ENCODE measurements around the gene NOA1.

Gene NOA1

DNA sequence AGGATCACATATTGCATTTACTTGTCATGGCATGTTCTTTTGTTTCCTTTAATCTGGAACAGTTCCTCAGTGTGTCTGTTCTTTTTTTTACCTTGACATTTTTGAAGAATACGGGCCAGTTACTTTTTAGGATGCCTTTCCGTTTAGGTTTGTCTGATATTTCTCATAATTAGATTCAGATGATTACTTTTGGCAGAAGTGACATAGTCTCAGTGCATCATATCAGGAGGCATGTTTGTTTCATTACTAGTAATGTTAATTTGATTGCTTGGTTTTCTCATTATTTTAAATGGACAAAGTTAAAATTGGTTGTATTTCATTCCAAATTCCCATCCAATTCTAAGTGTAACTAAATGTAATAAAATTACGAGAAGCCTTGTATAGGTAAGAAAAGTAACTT is 9.5 kb upstream of the NOA1 start:
- Histone ChIP-seq H3K9ac (ENCODE audit: insufficient read length) (no peak overlapping the region), H3K27ac (no peak overlapping the region), H3K36me3 (ENCODE audit: insufficient read depth, low read length) (peaks cover 72% of the 10 kb centered on the region), H3K4me3 (no peak overlapping the region), H3K9me3 (ENCODE audit: low read depth, low read length) (no peaks in the 10 kb centered on the region)
- DNase-seq (ENCODE audit: low read depth, low spot score), result no peak
- TF ChIP-seq FOXP2 (optimal IDR thresholded peaks at IDR 0.05; ENCODE audit: control extremely low read depth, extremely low read length, insufficient read depth), result no peak
- no peak for TF ChIP-seq POLR2AphosphoS5 (IDR thresholded peaks at IDR 0.05; ENCODE audit: borderline replicate concordance, low read depth, low read length)
- TF ChIP-seq EZH2 (IDR thresholded peaks at IDR 0.05), result no peak

DNA sequence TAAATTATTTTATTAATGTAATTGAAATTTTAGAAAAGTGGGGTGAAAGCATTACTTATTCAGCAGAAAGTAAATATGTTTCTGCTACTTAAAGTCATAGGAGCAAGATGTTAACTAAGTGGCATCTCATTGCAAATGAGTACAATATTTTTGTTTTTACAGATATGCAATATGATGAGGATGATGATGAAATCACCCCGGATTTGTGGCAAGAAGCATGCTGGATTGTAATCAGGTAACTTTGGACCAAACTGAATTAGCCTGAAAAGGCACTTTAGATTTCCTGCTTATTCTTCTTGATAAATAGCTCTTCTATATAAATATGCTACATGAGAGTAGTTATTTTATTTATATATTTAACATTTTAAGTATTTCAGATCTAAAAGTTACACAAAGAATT is 8.8 kb upstream of the NOA1 start:
- Histone ChIP-seq H3K36me3 (ENCODE audit: insufficient read depth, low read length) (peaks cover 72% of the 10 kb centered on the region), H3K27ac (no peak overlapping the region), H3K9me3 (ENCODE audit: low read depth, low read length) (no peaks in the 10 kb centered on the region), H3K4me3 (no peak overlapping the region), H3K9ac (ENCODE audit: insufficient read length) (no peak overlapping the region)
- DNase-seq (ENCODE audit: low read depth, low spot score), result no peak
- no peak for TF ChIP-seq POLR2AphosphoS5 (IDR thresholded peaks at IDR 0.05; ENCODE audit: borderline replicate concordance, low read depth, low read length)
- no peak for TF ChIP-seq FOXP2 (optimal IDR thresholded peaks at IDR 0.05; ENCODE audit: control extremely low read depth, extremely low read length, insufficient read depth)
- TF ChIP-seq EZH2 (IDR thresholded peaks at IDR 0.05), result no peak

DNA sequence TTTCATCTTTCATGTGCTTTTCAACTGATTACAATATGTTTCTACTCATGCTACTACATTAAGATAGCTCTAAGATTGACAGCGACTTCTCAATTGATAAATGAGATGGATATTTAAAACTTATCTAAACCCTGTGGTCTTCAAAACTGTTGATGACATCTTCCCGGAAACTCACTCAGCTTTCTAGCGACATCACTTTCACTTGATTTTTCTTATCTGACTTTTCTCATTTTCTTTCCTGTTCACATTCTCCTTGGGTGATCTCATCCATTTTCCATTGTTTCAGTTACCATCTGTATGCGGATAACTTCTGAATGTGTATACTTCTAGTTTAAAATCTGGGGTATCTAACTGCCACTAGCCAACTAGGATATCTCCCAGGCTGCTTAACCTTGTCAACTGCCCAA is 4.4 kb upstream of the NOA1 start:
- no peak overlapping the region for H3K9ac ChIP-seq (ENCODE audit: insufficient read length)

DNA sequence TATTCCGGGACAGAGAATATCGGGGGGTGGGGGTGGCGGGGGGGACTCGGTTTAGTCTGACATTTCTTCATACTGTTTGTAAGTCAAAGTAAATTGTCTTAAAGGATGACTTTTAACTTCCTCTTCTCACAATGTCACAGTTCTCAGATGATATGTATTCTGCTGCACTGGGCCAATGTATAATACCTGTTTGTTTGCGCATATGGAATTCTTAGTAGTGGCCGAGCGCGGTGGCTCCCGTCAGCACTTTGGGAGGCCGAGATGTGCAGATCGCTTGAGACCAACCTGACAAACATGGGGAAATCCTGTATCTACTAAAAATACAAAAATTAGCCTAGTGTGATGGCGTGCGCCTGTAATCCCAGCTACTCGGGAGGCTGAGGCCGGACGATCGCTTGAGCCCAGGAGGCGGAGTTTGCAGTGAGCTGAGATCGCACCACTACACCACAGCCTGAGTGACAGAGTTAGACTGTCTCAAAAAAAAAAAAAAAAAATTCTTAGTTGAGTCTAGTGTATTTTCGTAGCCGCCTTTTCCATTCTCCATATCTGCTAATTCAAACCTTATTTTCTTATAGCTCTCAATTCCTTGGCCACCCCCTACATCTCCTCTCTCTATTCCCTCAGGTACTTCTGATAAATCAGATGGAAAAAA is 2.1 kb upstream of the NOA1 start:
- Histone ChIP-seq H3K4me3 (peak overlapping the region; percentile 91), H3K27ac (peak overlapping the region; percentile 96; the same call in 1 of the 2 replicates), H3K9ac (ENCODE audit: insufficient read length) (peak overlapping the region; percentile 93), H3K9me3 (ENCODE audit: low read depth, low read length) (no peaks in the 10 kb centered on the region), H3K36me3 (ENCODE audit: insufficient read depth, low read length) (peaks cover 25% of the 10 kb centered on the region)
- TF ChIP-seq EZH2 (IDR thresholded peaks at IDR 0.05) (no peak), FOXP2 (optimal IDR thresholded peaks at IDR 0.05; ENCODE audit: control extremely low read depth, extremely low read length, insufficient read depth) (no peak), POLR2AphosphoS5 (IDR thresholded peaks at IDR 0.05; ENCODE audit: borderline replicate concordance, low read depth, low read length) (no peak)
- DNase-seq (ENCODE audit: low read depth, low spot score), result no peak

More for the DNA sequence above, 4.4 kb upstream of the NOA1 start:
- Histone ChIP-seq H3K9me3 (ENCODE audit: low read depth, low read length) (no peaks in the 10 kb centered on the region), H3K4me3 (peak overlapping the region; percentile 18; the same call in 1 of the 2 replicates), H3K36me3 (ENCODE audit: insufficient read depth, low read length) (peaks cover 37% of the 10 kb centered on the region), H3K27ac (no peak overlapping the region)
- DNase-seq (ENCODE audit: low read depth, low spot score), result no peak
- TF ChIP-seq EZH2 (IDR thresholded peaks at IDR 0.05) (no peak), FOXP2 (optimal IDR thresholded peaks at IDR 0.05; ENCODE audit: control extremely low read depth, extremely low read length, insufficient read depth) (no peak)

DNA sequence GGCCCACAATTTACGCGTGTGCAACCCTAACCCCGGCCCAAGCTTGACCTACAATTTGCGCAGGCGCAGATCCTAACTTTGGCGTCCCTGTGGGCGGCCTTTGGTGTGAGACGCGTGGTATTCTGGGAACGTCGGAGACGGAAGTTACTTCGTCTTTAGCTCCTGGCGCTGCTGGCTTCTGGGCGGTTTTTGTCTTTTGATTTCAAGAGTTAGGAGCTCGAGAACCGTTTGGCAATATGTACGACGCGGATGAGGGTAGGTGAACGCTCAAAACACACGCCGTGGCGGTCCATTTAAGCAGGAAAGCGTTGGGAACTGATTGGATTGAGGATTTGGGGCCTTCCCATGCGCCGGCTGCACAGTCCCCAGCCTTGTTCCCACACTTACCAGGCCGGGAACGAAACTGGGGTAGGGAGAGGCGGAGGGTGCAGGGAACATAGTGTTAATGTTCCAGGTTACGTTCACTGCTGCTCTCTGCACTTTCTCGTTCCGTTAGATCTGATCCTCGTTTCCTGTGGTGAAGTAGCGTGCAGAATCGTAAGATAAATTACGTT is 1.4 kb upstream of the NOA1 start, which contains the start of gene POLR2B:
POLR2B (plus strand) TSS at position 147 of the 554 bp plus-strand sequence; CDS start at position 237, 90 bp downstream.
- TF ChIP-seq FOXP2 (optimal IDR thresholded peaks at IDR 0.05; ENCODE audit: control extremely low read depth, extremely low read length, insufficient read depth) (peak; percentile 73), POLR2AphosphoS5 (IDR thresholded peaks at IDR 0.05; ENCODE audit: borderline replicate concordance, low read depth, low read length) (peak; percentile 99), EZH2 (IDR thresholded peaks at IDR 0.05) (no peak)
- H3K36me3 ChIP-seq (ENCODE audit: insufficient read depth, low read length), result peaks cover 28% of the 10 kb centered on the region
- H3K9me3 ChIP-seq (ENCODE audit: low read depth, low read length), result no peaks in the 10 kb centered on the region
- H3K9ac ChIP-seq (ENCODE audit: insufficient read length), result peak within 1 kb of the TSS; percentile 93
- peak within 1 kb of the TSS; percentile 96 for H3K27ac ChIP-seq
- peak; percentile 66 for DNase-seq (ENCODE audit: low read depth, low spot score)
- H3K4me3 ChIP-seq, result peak within 1 kb of the TSS; percentile 91

DNA sequence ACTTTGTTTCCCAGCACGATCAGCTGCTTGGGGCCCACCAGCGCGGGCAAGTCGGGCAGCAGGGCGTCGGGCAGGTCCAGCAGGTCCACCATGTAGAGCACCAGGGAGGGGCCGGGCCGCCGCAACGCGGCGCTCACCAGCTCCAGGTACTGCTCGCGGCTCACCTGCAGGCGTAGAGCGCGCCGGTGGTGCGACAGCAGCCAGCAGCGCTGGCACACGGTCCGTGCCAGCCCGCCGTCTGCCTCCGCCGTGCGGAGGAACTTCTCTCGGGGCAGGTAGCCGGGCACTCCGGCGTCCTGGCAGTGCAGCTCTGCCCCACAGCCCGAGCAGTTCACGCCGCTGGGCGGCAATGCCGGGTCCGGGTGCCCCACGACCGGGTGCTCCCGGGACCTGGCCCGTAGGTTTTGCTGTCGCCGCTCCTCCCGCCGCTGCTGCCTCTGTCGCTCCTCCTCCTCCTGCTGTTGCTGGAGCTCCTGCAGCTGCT is 527 bp downstream of the NOA1 start:
- Histone ChIP-seq H3K27ac (no peak overlapping the region), H3K36me3 (ENCODE audit: insufficient read depth, low read length) (peaks cover 43% of the 10 kb centered on the region), H3K4me3 (peak overlapping the region; percentile 91), H3K9ac (ENCODE audit: insufficient read length) (peak overlapping the region; percentile 93), H3K9me3 (ENCODE audit: low read depth, low read length) (peaks cover 3% of the 10 kb centered on the region; the same call in 1 of the 2 replicates)
- DNase-seq (ENCODE audit: low read depth, low spot score), result no peak
- TF ChIP-seq FOXP2 (optimal IDR thresholded peaks at IDR 0.05; ENCODE audit: control extremely low read depth, extremely low read length, insufficient read depth) (no peak), POLR2AphosphoS5 (IDR thresholded peaks at IDR 0.05; ENCODE audit: borderline replicate concordance, low read depth, low read length) (no peak), EZH2 (IDR thresholded peaks at IDR 0.05) (no peak)

DNA sequence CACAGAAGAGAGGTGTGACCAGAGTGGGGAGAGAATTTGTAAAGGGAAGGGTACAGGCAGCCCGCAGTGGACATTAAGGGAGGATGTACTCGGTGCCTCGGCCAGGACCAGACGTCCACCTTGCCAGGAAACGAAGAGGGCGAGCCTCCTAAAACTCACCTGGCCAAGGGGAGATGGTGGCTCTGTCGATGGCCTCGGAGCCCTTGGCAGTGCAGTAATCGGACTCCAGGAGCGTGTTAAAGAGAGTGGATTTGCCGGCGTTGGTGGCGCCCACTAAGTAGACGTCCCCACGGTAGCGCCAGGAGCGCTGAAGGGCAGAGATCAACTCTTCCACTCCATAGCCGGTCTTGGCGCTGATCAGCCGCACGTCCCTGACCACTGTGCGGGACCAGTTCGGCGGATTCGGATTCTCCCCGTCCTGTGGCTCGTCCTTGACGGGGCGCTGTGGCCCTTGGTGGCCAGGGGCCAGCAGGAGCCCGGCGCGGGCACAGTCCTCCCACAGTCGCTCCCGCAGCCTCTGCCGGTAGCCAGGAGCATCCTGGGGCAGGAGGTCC is 1.0 kb downstream of the NOA1 start:
- H3K27ac ChIP-seq, result no peak overlapping the region
- peak overlapping the region; percentile 93 for H3K9ac ChIP-seq (ENCODE audit: insufficient read length)
- TF ChIP-seq EZH2 (IDR thresholded peaks at IDR 0.05), result no peak
- TF ChIP-seq POLR2AphosphoS5 (IDR thresholded peaks at IDR 0.05; ENCODE audit: borderline replicate concordance, low read depth, low read length), result no peak
- TF ChIP-seq FOXP2 (optimal IDR thresholded peaks at IDR 0.05; ENCODE audit: control extremely low read depth, extremely low read length, insufficient read depth), result no peak
- no peak for DNase-seq (ENCODE audit: low read depth, low spot score)
- H3K9me3 ChIP-seq (ENCODE audit: low read depth, low read length), result peaks cover 3% of the 10 kb centered on the region; the same call in 1 of the 2 replicates
- peak overlapping the region; percentile 91 for H3K4me3 ChIP-seq
- H3K36me3 ChIP-seq (ENCODE audit: insufficient read depth, low read length), result peaks cover 43% of the 10 kb centered on the region

DNA sequence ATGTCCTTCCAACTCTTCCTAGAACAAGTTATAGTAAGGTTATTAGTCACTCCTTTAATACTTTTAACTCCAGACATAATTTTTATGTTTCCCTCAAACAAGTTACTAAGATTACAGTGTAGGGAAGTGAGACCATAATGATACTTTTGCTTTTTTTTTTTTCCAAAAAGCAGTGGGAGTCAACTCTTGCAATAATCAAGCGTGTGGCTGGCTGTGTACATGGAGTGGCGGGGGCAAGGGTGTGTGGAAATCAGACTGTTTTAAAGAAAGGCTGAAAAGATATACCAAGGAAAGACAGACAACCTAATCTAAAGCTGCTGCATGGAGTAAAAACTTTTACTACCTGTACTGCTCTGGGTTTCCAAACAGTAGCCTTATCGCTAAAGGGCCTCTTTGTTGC is 4.1 kb downstream of the NOA1 start:
- no peak overlapping the region for H3K27ac ChIP-seq
- H3K36me3 ChIP-seq (ENCODE audit: insufficient read depth, low read length), result peaks cover 55% of the 10 kb centered on the region
- H3K9me3 ChIP-seq (ENCODE audit: low read depth, low read length), result peaks cover 3% of the 10 kb centered on the region; the same call in 1 of the 2 replicates
- H3K9ac ChIP-seq (ENCODE audit: insufficient read length), result no peak overlapping the region
- H3K4me3 ChIP-seq, result no peak overlapping the region
- no peak for DNase-seq (ENCODE audit: low read depth, low spot score)
- TF ChIP-seq FOXP2 (optimal IDR thresholded peaks at IDR 0.05; ENCODE audit: control extremely low read depth, extremely low read length, insufficient read depth) (no peak), EZH2 (IDR thresholded peaks at IDR 0.05) (no peak), POLR2AphosphoS5 (IDR thresholded peaks at IDR 0.05; ENCODE audit: borderline replicate concordance, low read depth, low read length) (no peak)

All from SK-N-MC (cell line).